Measurements from ENCODE around the gene PRX. TPM values are rescaled to one million over a fixed set of nuclear protein-coding genes. Genes with fewer than 3 reads are reported as not detected.

The PRX gene
- total RNA-seq, 2 donors from 2014 or later, result 3.3 to 6.4 TPM

GRCh38 chr19:40453151-40453735, 40.1 kb upstream of the PRX start:
- no peak overlapping the region for H3K27ac Mint-ChIP-seq
- Histone ChIP-seq H3K4me3 (ENCODE audit: low read length) (no peak overlapping the region), H3K9ac (ENCODE audit: extremely low read depth, low read length, poor library complexity, severe bottlenecking) (no peak overlapping the region), H3K27ac (ENCODE audit: low read depth, low read length) (no peak overlapping the region), H3K27me3 (ENCODE audit: control insufficient read depth, insufficient read depth, low read length, poor library complexity, severe bottlenecking) (no peaks in the 10 kb centered on the region), H3K4me1 (ENCODE audit: control insufficient read depth, insufficient read depth, low read length) (no peaks in the 10 kb centered on the region), H3K36me3 (ENCODE audit: control insufficient read depth, insufficient read depth, low read length) (no peaks in the 10 kb centered on the region), H3K9me3 (ENCODE audit: control insufficient read depth, low read length) (no peaks in the 10 kb centered on the region)
- H3K4me1 Mint-ChIP-seq, result no peaks in the 10 kb centered on the region
- TF ChIP-seq CTCF (conservative IDR thresholded peaks at IDR 0.05), result no peak
- WGBS, 2 experiments (ENCODE audit: insufficient coverage in 1 of 2, insufficient read length in 1 of 2), result 95 to 98% methylated on average over 5 of the region's 5 CpGs
- peaks cover 19% of the 10 kb centered on the region for H3K36me3 Mint-ChIP-seq (ENCODE audit: low read depth)
- H3K9me3 Mint-ChIP-seq, result no peaks in the 10 kb centered on the region
- no peak overlapping the region for H3K4me3 Mint-ChIP-seq
- no peak for DNase-seq
- no peaks in the 10 kb centered on the region for H3K27me3 Mint-ChIP-seq (ENCODE audit: insufficient read depth)

GRCh38 chr19:40452016-40452415, 38.8 kb upstream of the PRX start:
- Mint-ChIP-seq H3K4me3 (no peak overlapping the region), H3K27me3 (ENCODE audit: insufficient read depth) (no peaks in the 10 kb centered on the region), H3K27ac (no peak overlapping the region), H3K36me3 (ENCODE audit: low read depth) (peaks cover 16% of the 10 kb centered on the region), H3K4me1 (no peaks in the 10 kb centered on the region), H3K9me3 (no peaks in the 10 kb centered on the region)
- Histone ChIP-seq H3K27ac (ENCODE audit: low read depth, low read length) (no peak overlapping the region), H3K9me3 (ENCODE audit: control insufficient read depth, low read length) (no peaks in the 10 kb centered on the region), H3K36me3 (ENCODE audit: control insufficient read depth, insufficient read depth, low read length) (no peaks in the 10 kb centered on the region), H3K9ac (ENCODE audit: extremely low read depth, low read length, poor library complexity, severe bottlenecking) (no peak overlapping the region), H3K27me3 (ENCODE audit: control insufficient read depth, insufficient read depth, low read length, poor library complexity, severe bottlenecking) (no peaks in the 10 kb centered on the region), H3K4me1 (ENCODE audit: control insufficient read depth, insufficient read depth, low read length) (no peaks in the 10 kb centered on the region), H3K4me3 (ENCODE audit: low read length) (no peak overlapping the region)
- DNase-seq, result no peak
- no peak for TF ChIP-seq CTCF (conservative IDR thresholded peaks at IDR 0.05)
- 85 to 95% methylated on average over 4 to 5 of the region's 5 CpGs for WGBS, 2 experiments (ENCODE audit: insufficient coverage in 1 of 2, insufficient read length in 1 of 2)

- Mint-ChIP-seq H3K27me3 (ENCODE audit: insufficient read depth) (no peaks in the 10 kb centered on the region), H3K4me3 (no peak overlapping the region), H3K9me3 (no peaks in the 10 kb centered on the region), H3K27ac (no peak overlapping the region), H3K36me3 (ENCODE audit: low read depth) (peaks cover 11% of the 10 kb centered on the region), H3K4me1 (peaks cover 11% of the 10 kb centered on the region)
- Histone ChIP-seq H3K36me3 (ENCODE audit: control insufficient read depth, insufficient read depth, low read length) (no peaks in the 10 kb centered on the region), H3K9ac (ENCODE audit: extremely low read depth, low read length, poor library complexity, severe bottlenecking) (no peak overlapping the region), H3K27me3 (ENCODE audit: control insufficient read depth, insufficient read depth, low read length, poor library complexity, severe bottlenecking) (no peaks in the 10 kb centered on the region), H3K4me3 (ENCODE audit: low read length) (no peak overlapping the region), H3K4me1 (ENCODE audit: control insufficient read depth, insufficient read depth, low read length) (peaks cover 4% of the 10 kb centered on the region), H3K9me3 (ENCODE audit: control insufficient read depth, low read length) (no peaks in the 10 kb centered on the region), H3K27ac (ENCODE audit: low read depth, low read length) (no peak overlapping the region)
- 86 to 90% methylated on average over 2 to 4 of the region's 4 CpGs for WGBS, 2 experiments (ENCODE audit: insufficient coverage in 1 of 2, insufficient read length in 1 of 2)
- DNase-seq, result no peak
- no peak for TF ChIP-seq CTCF (conservative IDR thresholded peaks at IDR 0.05)
These were observed 37.5 kb upstream of the PRX start for GRCh38 chr19:40450664-40451063.
